Measurements from ENCODE around the gene MIGA1.

DNA sequence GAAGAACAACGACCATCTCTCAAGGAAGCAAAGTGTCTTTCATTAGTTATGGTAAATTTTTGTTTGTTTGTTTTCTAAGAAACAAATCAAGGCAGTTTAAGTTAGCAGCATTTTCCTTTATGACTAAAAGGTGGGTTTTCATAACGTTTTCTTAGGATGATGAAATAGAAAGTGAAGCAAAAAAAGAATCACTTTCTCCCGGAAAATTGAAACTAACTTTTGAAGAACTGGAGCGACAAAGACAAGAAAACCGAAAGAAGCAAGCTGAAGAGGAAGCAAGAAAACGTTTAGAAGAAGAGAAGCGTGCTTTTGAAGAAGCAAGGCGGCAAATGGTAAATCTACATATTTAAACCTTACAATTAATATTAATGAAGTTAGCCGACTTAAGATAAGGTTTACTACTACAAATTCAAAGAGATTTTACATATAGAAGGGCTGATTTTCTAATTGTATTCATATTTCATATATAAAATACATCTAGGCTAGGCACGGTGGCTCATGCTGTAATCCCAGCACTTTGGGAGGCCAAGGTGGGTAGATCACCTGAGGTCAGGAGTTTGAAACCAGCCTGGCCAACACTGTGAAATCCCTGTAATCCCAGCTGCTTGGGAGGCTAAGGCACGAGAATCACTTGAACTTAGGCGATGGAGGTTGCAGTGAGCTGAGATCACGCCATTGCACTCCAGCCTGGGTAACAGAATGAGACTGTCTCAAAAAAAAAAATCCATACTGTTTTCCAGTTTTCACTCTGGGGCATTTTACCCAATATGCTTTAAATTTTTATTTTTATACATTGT is 147.3 kb downstream of the MIGA1 start:
- TF ChIP-seq ZNF274 (IDR thresholded peaks at IDR 0.05; ENCODE audit: low read depth, low read length), result no peak
- no peak for TF ChIP-seq YY1 (IDR thresholded peaks at IDR 0.05; ENCODE audit: insufficient read depth, insufficient read length)
